Measurements from ENCODE around the gene KDM1B. TPM values are rescaled to one million over a fixed set of nuclear protein-coding genes. Genes with fewer than 3 reads are reported as not detected.

Gene KDM1B
- total RNA-seq, 4 donors from 2014 or later, result 10.3 to 13.2 (median 11.7) TPM

- peaks cover 0 to 15% (median 14%) of the 10 kb centered on the region in 4 donors for H3K9me3 ChIP-seq
- no peaks in the 10 kb centered on the region for H3K27me3 ChIP-seq
- H3K4me3 ChIP-seq, result no peak overlapping the region
- WGBS, result 100% methylated on average over 1 of the region's 1 CpG
- intact Hi-C loops (cut with DNase I), result no loop called here
- TF ChIP-seq POLR2AphosphoS5 (IDR thresholded peaks at IDR 0.05), result no peak
- TF ChIP-seq CTCF (IDR thresholded peaks at IDR 0.05), result no peak
- no peak overlapping the region for H3K27ac ChIP-seq (replicated peaks in 1 of 4)
- no peaks in the 10 kb centered on the region for H3K4me1 ChIP-seq
- peaks cover 21 to 66% (median 46%) of the 10 kb centered on the region in 4 donors for H3K36me3 ChIP-seq
- DNase-seq (ENCODE audit: extremely low spot score), result no peak
Measured at GRCh38 chr6:18234564-18234963, 79.3 kb downstream of the KDM1B start.

- no peak for DNase-seq (ENCODE audit: extremely low spot score)
- Histone ChIP-seq H3K27ac (replicated peaks in 1 of 4) (no peak overlapping the region), H3K4me3 (no peak overlapping the region), H3K9me3 (peaks cover 0 to 14% (median 11%) of the 10 kb centered on the region in 4 donors), H3K27me3 (no peaks in the 10 kb centered on the region), H3K36me3 (peaks cover 18 to 63% (median 46%) of the 10 kb centered on the region in 4 donors), H3K4me1 (no peaks in the 10 kb centered on the region)
- TF ChIP-seq EP300 (IDR thresholded peaks at IDR 0.05) (no peak), POLR2A (IDR thresholded peaks at IDR 0.05; ENCODE audit: low read depth) (no peak), POLR2AphosphoS5 (IDR thresholded peaks at IDR 0.05) (no peak), CTCF (IDR thresholded peaks at IDR 0.05) (no peak)
- 81% methylated on average over 3 of the region's 3 CpGs for WGBS
- intact Hi-C loops (cut with DNase I), result no loop called here
Measured at GRCh38 chr6:18235524-18235923, 80.3 kb downstream of the KDM1B start.

- no peak overlapping the region for H3K27ac ChIP-seq (replicated peaks in 1 of 4)
- peaks cover 0 to 2% (median 0%) of the 10 kb centered on the region in 4 donors for H3K4me1 ChIP-seq
- DNase-seq (ENCODE audit: extremely low spot score), result no peak
- no peak overlapping the region for H3K4me3 ChIP-seq
- 100% methylated on average over 1 of the region's 1 CpG for WGBS
- no peak for TF ChIP-seq POLR2A (IDR thresholded peaks at IDR 0.05; ENCODE audit: low read depth)
- no peak for TF ChIP-seq CTCF (IDR thresholded peaks at IDR 0.05)
- no peak for TF ChIP-seq EP300 (IDR thresholded peaks at IDR 0.05)
- TF ChIP-seq POLR2AphosphoS5 (IDR thresholded peaks at IDR 0.05), result no peak
- intact Hi-C loops (cut with DNase I), result no loop called here
- peaks cover 13 to 56% (median 41%) of the 10 kb centered on the region in 4 donors for H3K36me3 ChIP-seq
- H3K9me3 ChIP-seq, result peaks cover 0 to 6% (median 5%) of the 10 kb centered on the region in 4 donors
- no peaks in the 10 kb centered on the region for H3K27me3 ChIP-seq
Measured at GRCh38 chr6:18237167-18237566, 81.9 kb downstream of the KDM1B start.

- Histone ChIP-seq H3K4me1 (peaks cover 0 to 6% (median 0%) of the 10 kb centered on the region in 4 donors), H3K9me3 (no peaks in the 10 kb centered on the region), H3K27me3 (no peaks in the 10 kb centered on the region), H3K4me3 (no peak overlapping the region), H3K36me3 (peaks cover 22 to 66% (median 46%) of the 10 kb centered on the region in 4 donors), H3K27ac (replicated peaks in 1 of 4) (no peak overlapping the region)
- no peak for TF ChIP-seq POLR2AphosphoS5 (IDR thresholded peaks at IDR 0.05)
- no peak for TF ChIP-seq POLR2A (IDR thresholded peaks at IDR 0.05; ENCODE audit: low read depth)
- no peak for TF ChIP-seq CTCF (IDR thresholded peaks at IDR 0.05)
- TF ChIP-seq EP300 (IDR thresholded peaks at IDR 0.05), result no peak
- DNase-seq (ENCODE audit: extremely low spot score), result no peak
- WGBS, result 68% methylated on average over 2 of the region's 2 CpGs
- intact Hi-C loops (cut with DNase I), result no loop called here
Measured at GRCh38 chr6:18240230-18240629, 85.0 kb downstream of the KDM1B start.

All from esophagus muscularis mucosa (tissue), 4 donors.